ACHN (cell line): ENCODE measurements around the gene PLXNA1.

Experiments
- DNase-seq: peaks from one replicate; pipeline ENCODE4 v3.0.0-alpha.2; 2015
- in situ Hi-C: cut with HindIII; loops from 2 replicates; pipeline ENCODE4 v1.10.0; 2017; ENCODE audit warnings: low sequenced_read_pairs, low pct_ligation_motif_present, low pct_unique_long_range_greater_than_20kb

PLXNA1 gene

GRCh38 chr3:126995254-126995780 is 12.4 kb downstream of the PLXNA1 start:
- in situ Hi-C loops: no loop called here
- no peak for DNase-seq

GRCh38 chr3:126995926-126996512 is 13.1 kb downstream of the PLXNA1 start:
- DNase-seq: no peak
- in situ Hi-C loops: no loop called here

- DNase-seq: no peak
- in situ Hi-C loops: no loop called here
Observed at GRCh38 chr3:126996905-126997304, 14.0 kb downstream of the PLXNA1 start.

- in situ Hi-C loops: no loop called here
- no peak for DNase-seq
Observed at GRCh38 chr3:126997455-126998038, 14.6 kb downstream of the PLXNA1 start.

DNA sequence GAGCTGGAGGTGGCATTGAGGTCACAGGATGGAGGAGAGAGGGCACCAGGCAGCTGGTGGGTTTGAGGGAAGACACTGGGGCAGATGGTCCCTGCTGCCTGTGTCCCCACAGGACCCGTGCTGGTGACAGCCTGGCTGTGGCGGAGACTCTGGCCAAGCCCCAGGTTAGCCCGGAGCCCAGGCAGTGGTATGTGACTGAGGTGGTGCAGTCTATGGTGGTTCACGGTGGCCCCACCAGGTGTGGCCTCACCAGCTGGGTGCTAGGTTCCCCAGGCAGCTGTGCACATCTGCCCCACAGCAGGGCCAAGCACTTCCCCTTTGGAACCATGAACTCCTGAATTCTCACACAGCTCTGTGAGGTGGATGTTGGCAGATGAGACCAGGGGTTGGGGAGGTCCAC is 15.4 kb downstream of the PLXNA1 start:
- in situ Hi-C loops: no loop called here
- DNase-seq: no peak

- DNase-seq: no peak
- in situ Hi-C loops: no loop called here
Observed at GRCh38 chr3:126998728-126999127, 15.8 kb downstream of the PLXNA1 start.

- in situ Hi-C loops: no loop called here
- DNase-seq: no peak
Observed at GRCh38 chr3:126999383-126999782, 16.5 kb downstream of the PLXNA1 start.

- in situ Hi-C loops: no loop called here
- DNase-seq: no peak
Observed at GRCh38 chr3:127000119-127000518, 17.2 kb downstream of the PLXNA1 start.

DNA sequence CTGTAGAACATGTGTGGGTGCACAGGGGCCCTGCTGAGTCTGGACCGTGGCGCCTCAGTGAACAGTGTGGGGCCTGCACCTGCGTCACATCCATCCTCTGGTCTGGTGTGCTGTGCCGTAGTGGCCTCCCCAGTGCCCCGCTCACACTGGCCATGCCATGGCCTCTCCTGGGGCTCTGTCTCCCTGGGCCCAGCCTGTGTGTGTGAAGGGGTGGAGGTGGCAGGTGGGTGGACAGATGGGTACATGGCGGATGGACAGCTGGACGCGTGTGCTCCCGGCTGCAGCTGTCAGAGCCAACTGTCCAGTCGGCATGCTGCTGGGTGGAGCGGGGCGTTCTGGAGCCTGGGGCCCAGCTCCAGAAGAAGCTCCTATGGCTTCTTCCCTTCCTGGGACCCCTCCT is 17.8 kb downstream of the PLXNA1 start:
- in situ Hi-C loops: no loop called here
- DNase-seq: no peak

- no peak for DNase-seq
- in situ Hi-C loops: no loop called here
Observed at GRCh38 chr3:127001486-127002194, 18.7 kb downstream of the PLXNA1 start.

DNA sequence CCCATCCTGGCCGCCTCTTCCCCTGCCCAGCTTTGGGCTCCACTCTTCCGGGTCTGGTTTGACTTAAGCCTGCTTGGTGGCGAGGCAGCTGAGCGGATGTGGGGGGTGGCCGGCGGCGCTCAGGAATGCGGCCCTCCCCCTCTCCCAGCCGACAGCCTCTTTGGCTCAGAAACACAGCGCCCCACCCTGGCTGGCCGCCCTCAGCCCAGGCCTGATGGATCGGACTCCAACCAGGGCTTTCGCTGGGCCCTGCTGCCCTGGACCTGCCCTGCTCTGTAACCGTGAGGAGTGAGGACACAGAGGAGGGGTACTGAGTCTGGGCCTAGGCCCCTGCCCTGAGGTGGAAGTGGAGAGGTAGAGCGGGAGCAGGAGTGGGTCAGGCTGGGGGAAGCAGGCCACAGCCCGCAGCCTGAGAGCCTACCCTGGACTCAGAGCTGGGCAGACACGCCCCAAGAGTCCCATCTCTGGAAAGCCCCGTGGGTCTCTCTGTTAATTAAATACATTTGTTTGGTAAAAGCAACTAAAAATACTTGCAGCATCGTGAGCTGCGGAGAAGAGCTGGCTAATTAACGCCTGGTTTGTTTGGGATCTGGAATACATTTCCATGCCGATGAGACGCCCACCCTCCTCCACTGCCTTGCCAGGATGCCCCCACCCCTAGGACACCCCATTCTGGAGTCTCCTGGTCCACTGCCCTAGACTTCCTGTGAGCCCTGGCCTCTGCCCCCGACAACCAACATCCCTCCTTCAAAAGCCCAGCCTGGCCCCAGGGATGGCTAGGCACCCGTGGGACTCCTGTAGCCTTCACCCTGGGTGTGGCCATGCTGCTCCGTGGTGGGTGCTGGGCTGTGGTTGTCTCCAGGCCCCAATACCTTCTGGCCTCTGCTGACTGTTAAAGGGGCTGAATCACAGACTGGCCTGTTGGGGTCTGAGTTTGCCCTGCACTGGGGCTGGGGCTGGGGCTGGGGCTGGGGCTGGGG is 19.6 kb downstream of the PLXNA1 start:
- in situ Hi-C loops: no loop called here
- no peak for DNase-seq

DNA sequence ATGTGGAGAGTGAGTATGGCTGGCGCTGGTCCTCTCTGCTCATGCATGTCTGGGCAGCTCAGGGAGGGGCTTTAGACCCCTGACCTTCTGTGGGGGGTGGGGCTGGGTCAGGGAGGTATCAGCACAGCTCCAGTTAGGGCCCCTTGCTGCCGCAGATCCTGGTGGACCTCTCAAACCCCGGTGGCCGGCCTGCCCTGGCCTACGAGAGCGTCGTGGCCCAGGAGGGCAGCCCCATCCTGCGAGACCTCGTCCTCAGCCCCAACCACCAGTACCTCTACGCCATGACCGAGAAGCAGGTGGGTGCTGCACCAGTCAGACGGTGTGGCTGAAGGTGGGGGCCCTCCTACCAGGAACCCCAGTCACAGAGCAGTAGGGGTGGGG is 20.2 kb downstream of the PLXNA1 start:
- no peak for DNase-seq
- in situ Hi-C loops: no loop called here

GRCh38 chr3:127003601-127004280 is 20.8 kb downstream of the PLXNA1 start:
- in situ Hi-C loops: no loop called here
- no peak for DNase-seq

DNA sequence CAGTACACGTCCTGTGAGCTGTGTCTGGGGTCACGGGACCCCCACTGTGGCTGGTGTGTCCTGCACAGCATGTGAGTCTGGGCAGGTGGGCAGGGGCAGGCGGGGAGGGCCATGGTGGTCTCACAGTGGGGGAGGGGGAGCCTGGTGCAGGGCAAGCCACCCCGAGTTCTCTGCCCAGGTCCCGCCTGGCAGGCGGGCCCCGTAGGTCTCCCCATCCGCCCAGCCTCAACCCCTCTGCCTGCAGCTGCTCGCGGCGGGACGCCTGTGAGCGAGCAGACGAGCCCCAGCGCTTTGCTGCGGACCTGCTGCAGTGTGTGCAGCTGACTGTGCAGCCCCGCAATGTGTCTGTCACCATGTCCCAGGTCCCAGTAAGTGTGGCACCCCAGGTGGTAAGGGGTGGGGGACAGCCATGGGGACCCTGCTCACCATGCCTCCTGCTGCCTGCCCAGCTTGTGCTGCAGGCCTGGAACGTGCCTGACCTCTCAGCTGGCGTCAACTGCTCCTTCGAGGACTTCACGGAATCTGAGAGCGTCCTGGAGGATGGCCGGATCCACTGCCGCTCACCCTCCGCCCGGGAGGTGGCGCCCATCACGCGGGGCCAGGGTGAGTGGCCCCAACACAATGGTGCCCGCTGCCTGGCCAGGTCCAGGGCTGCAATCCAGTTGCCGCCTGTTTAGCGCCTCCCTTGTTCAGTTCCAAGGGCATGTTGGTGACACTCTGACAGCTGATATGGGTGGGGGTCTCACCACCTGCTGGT is 21.9 kb downstream of the PLXNA1 start:
- DNase-seq: no peak
- in situ Hi-C loops: no loop called here

DNA sequence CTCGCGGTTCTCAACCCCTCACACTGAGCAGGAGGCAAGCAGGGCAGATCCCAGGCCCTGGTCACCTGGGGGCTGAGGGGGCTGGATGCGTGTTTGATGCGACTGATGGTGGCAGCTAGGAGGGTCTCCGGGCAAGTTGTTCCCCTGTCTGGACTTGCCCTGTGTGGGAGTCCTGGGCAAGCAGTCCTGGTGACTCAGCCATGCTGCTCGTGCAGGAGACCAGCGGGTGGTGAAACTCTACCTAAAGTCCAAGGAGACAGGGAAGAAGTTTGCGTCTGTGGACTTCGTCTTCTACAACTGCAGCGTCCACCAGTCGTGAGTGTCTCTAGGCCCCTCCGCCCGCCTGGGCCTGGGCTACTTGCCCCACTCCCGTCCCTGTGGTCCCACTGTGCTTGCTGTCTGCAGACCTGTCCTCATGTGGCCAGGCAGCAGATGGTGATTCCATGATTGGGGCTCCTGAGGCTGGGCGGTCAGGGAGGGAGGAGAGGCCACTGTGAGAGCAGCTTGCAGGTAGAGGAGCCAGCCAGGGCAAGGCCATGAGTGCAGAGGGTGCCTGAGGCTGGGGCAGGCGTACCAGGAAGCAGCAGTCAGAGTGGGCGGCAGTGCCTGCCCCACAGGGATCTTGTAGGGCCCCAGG is 23.1 kb downstream of the PLXNA1 start:
- in situ Hi-C loops: no loop called here
- no peak for DNase-seq

GRCh38 chr3:127006781-127007436 is 24.0 kb downstream of the PLXNA1 start:
- DNase-seq: no peak

DNA sequence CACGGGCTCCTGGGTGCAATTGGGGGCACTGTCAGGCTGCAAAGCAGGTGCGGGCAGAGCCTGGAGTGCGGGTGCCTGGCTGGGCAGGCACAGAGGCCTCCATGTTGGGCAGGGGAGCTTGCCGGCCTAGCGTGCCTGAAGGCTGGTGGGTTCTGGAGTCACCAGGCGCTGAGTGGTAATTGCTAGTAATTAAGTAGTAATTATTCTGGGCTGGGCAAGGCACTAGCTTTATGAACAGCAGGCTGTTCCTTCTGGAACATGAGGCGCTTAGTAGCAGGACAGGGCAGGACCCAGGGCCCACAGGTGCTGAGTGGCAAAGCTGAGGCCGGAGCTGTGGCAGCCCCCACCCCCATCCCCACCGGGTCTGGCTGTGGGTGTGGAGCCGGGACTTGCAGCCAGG is 25.3 kb downstream of the PLXNA1 start:
- in situ Hi-C loops: no loop called here
- no peak for DNase-seq

More at GRCh38 chr3:127006781-127007436, 24.0 kb downstream of the PLXNA1 start:
- in situ Hi-C loops: no loop called here
